Cerebellar nuclear complex (tissue), 1 donor: Measurements from ENCODE around the gene ULK4.
"Not testable (repeated sequence)": the region's sequence is repeated elsewhere in the genome, so short reads cannot be mapped to it uniquely, and the experiment has no call there.

Experiments used
- DNase-seq, 2 experiments: peaks; one replicate each; lab custom pipeline; 2025; lab: John Stamatoyannopoulos, UW

The ULK4 gene

GRCh38 chr3:41647730-41648129 lies 314.2 kb downstream of the ULK4 start:
- not testable (repeated sequence) for DNase-seq

- no peak for DNase-seq
These were observed 321.8 kb downstream of the ULK4 start for GRCh38 chr3:41640076-41640475.

GRCh38 chr3:41638381-41638780 lies 323.5 kb downstream of the ULK4 start:
- DNase-seq, result no peak

- DNase-seq, result no peak
These were observed 329.2 kb downstream of the ULK4 start for GRCh38 chr3:41632700-41633099.

- no peak for DNase-seq
These were observed 331.2 kb downstream of the ULK4 start for GRCh38 chr3:41630708-41631107.

- DNase-seq, result no peak
These were observed 331.9 kb downstream of the ULK4 start for GRCh38 chr3:41629986-41630385.

GRCh38 chr3:41629072-41629471 lies 332.8 kb downstream of the ULK4 start:
- DNase-seq, result no peak

GRCh38 chr3:41627477-41628087 lies 334.3 kb downstream of the ULK4 start:
- DNase-seq, result no peak

- no peak for DNase-seq
These were observed 349.1 kb downstream of the ULK4 start for GRCh38 chr3:41612853-41613252.

- DNase-seq, result no peak
These were observed 350.9 kb downstream of the ULK4 start for GRCh38 chr3:41611008-41611407.

GRCh38 chr3:41608347-41608746 lies 353.6 kb downstream of the ULK4 start:
- no peak for DNase-seq

- DNase-seq, result no peak
These were observed 358.1 kb downstream of the ULK4 start for GRCh38 chr3:41603807-41604206.

GRCh38 chr3:41602121-41602520 lies 359.8 kb downstream of the ULK4 start:
- DNase-seq, result no peak

GRCh38 chr3:41601404-41601987 lies 360.4 kb downstream of the ULK4 start:
- DNase-seq, result no peak

- DNase-seq, result no peak
These were observed 361.3 kb downstream of the ULK4 start for GRCh38 chr3:41600616-41601015.

GRCh38 chr3:41599127-41599484 lies 362.8 kb downstream of the ULK4 start:
- DNase-seq, result no peak

GRCh38 chr3:41598402-41599126 lies 363.3 kb downstream of the ULK4 start:
- no peak for DNase-seq

GRCh38 chr3:41593774-41594173 lies 368.1 kb downstream of the ULK4 start:
- DNase-seq, result no peak

- no peak for DNase-seq
These were observed 369.0 kb downstream of the ULK4 start for GRCh38 chr3:41592753-41593510.

- no peak for DNase-seq
These were observed 378.9 kb downstream of the ULK4 start for GRCh38 chr3:41583014-41583413.

GRCh38 chr3:41581700-41582099 lies 380.2 kb downstream of the ULK4 start:
- no peak for DNase-seq

GRCh38 chr3:41580274-41580959 lies 381.5 kb downstream of the ULK4 start:
- DNase-seq, result no peak
